Hematopoietic multipotent progenitor cell treated with erythropoietin and hydrocortisone succinate and interleukin-3 and kit ligand, for 17 days (in vitro differentiated cells): Measurements from ENCODE around the gene XIRP2.

ENCODE experiments used
- DNase-seq: peaks from one replicate; pipeline ENCODE4 v3.0.0-alpha.2; 2015; ENCODE audit warnings: low spot score

The XIRP2 gene

DNA sequence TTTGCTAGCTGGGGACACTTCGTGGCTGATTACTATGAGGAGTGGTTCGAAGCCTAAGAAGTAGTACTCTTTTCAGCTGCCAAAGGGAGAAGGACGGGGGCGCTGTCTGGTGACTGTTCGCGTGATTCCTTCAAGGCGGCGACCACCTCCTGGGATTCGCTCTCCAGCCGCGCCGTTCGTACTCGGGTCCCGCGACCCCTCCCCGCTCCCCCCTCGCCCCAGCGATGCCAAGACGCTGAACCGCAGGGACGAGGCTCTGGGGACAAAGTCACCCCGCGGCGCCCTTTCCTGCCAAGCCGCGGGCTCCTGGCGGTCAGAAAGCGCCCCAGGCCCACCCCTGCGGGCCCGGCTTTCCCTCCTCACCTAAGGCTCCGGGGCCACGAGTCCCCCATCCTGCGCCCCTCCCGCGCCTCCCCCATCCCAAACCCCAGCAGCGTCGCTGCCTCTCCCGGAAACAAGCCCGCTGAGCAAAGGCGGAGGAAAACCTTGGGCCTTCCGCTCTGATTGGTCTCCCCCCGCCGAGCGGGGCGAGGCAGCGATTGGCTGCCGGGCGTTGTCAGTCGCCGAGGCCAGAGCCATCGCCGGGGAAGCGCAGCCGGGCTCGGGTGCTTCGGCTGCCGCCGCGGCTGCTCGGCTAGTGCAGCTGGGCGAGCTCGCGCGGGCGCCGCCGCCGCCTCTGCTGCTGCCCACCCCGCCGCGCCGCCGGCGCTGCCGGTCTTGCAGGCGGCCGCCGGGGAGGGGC lies 404.3 kb downstream of the XIRP2 start, which contains the start of gene B3GALT1:
TSS of gene B3GALT1 (plus strand) at position 572 of the 742 bp plus-strand sequence.
- no peak for DNase-seq

DNA sequence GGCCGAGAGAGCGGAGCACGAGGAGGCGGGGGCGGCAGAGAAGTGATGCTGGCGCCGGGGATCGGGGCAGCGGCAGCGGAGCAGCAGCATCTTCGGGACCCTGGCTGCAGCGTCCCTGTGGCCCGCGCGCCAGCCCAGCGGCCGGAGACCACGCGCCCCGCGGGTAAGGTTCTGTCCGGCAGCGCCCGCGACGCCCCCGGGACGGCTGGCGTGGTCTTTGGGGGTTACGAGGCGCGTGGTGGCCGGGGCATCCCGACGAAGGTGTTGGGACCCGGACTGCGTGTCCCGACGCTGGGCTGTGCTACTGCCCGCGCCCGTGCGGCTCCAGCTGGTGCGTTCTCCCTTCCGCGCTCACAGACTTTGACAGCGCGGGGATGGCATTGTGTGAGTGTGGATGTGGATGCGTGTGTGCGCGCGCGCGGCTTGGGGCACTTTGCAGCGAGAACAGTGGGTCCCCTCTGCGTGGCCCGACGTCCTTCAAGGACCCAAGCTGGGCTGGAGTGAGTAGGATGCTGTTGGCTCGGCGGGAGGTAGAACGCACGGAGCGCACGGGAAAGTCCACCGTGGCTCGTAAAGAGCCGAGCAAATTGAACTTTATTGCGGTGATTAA lies 405.0 kb downstream of the XIRP2 start:
- DNase-seq = no peak

DNA sequence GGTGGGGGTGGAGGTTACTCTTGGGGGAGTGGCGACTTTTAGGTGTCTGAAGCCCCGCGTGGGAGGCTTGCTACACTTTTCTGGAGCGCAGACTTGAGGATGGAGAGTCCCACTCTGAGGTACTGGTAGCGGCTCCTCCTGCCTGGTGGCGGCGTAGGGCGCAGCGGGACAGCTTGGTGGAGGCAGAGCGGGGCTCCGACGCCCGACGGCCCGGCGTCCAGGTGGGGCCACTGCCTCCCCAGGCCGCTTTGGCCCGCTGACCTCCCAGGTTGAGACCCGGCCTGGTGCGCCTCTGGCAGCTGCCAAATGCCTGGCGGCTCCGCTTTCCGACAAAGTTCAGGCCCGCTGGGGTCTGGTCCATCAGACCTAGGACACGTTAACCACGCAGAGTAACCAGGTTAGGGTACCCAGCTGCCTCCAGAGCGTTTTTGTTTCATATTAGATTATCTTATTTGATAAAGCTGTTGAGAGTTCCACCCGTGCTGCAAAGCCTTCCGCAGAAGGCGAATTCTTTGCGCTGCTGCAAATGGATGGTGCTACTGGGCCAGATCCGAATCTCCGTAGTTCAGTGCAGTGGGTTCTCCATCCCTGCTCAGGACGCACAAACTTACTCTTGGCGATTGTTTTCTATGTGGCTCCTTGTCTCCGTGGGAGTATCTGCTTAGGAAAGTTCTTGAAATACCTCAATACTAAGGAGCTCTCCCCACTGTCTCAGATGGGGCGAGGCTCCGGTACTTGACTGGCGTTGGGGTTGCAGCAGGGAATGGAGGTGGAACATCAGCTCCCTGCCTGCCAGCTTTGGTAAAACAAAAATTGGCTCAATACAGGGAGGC lies 405.9 kb downstream of the XIRP2 start:
- no peak for DNase-seq

- DNase-seq = no peak
These were observed 406.5 kb downstream of the XIRP2 start for GRCh38 chr2:167294776-167295140.

DNA sequence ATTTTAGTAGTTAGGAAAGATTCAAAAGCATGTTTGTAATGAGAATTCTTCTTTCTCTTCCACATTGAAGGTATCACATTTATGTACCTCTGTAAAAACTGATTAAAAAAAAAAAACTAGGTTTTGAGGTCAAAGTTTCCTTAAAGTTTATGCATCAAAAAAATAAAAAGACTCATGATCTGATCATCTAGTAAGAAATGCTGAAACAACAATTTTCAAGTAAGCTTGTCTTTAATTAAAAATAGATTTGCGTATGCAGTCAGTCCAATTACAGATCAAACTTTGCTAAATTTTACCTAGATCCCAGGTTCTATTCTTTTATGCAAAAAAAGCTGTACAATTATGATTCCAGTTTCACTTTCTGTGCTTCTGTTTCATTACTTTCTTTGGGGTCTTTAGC lies 409.0 kb downstream of the XIRP2 start:
- DNase-seq = no peak

- no peak for DNase-seq
These were observed 409.7 kb downstream of the XIRP2 start for GRCh38 chr2:167298017-167298416.
